ENCODE data around the gene ODF2. TPM values are rescaled to one million over a fixed set of nuclear protein-coding genes. Genes with fewer than 3 reads are reported as not detected.

Gene ODF2
- total and polyA plus RNA-seq, 4 donors: 13.4 to 34.4 (median 26.3) TPM

DNA sequence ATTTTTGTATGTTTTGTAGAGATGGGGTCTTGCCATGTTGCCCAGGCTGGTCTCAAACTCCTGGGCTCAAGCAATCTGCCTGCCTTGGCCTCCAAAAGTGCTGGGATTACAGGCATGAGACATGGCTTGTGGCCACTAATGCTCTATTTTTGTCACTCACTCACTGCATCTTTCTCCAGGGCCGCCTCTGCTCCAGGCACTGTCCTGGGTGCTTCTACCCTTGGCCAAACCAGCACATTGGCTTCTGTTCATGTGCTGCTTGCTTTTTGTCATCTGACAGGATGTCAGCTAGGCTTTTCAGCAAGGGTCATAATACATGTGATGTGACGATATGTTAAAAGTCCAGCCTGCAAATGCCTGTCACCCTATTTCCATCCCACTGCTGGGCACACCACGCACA lies 3.2 kb downstream of the ODF2 start:
- H3K9ac ChIP-seq (ENCODE audit: insufficient read depth in 1 of 2, low read length in 2 of 2): no peak overlapping the region
- H3K27me3 ChIP-seq (ENCODE audit: control insufficient read depth in 3 of 3, insufficient read depth in 3 of 3, low read length in 2 of 3): no peaks in the 10 kb centered on the region
- H3K27ac ChIP-seq (ENCODE audit: low read depth in 1 of 2, low read length in 1 of 2): no peak overlapping the region
- TF ChIP-seq, protein P1, sequence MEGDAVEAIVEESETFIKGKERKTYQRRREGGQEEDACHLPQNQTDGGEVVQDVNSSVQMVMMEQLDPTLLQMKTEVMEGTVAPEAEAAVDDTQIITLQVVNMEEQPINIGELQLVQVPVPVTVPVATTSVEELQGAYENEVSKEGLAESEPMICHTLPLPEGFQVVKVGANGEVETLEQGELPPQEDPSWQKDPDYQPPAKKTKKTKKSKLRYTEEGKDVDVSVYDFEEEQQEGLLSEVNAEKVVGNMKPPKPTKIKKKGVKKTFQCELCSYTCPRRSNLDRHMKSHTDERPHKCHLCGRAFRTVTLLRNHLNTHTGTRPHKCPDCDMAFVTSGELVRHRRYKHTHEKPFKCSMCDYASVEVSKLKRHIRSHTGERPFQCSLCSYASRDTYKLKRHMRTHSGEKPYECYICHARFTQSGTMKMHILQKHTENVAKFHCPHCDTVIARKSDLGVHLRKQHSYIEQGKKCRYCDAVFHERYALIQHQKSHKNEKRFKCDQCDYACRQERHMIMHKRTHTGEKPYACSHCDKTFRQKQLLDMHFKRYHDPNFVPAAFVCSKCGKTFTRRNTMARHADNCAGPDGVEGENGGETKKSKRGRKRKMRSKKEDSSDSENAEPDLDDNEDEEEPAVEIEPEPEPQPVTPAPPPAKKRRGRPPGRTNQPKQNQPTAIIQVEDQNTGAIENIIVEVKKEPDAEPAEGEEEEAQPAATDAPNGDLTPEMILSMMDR (IDR thresholded peaks at IDR 0.05; ENCODE audit: control extremely low read depth, extremely low read depth): no peak
- ATAC-seq (ENCODE audit: insufficient read depth, low FRiP score) (no peak), DNase-seq (no peak)
- 94 to 98% methylated on average over 3 of the region's 3 CpGs for WGBS, 2 donors
- peaks cover 6 to 30% (median 12%) of the 10 kb centered on the region in 4 donors for H3K36me3 ChIP-seq (ENCODE audit: control insufficient read depth in 4 of 4, insufficient read depth in 4 of 4, low read length in 4 of 4)
- H3K4me3 ChIP-seq: no peak overlapping the region
- H3K4me1 ChIP-seq (ENCODE audit: control insufficient read depth in 5 of 5, insufficient read depth in 5 of 5, low read length in 5 of 5): peaks cover 0 to 10% (median 4%) of the 10 kb centered on the region in 5 donors
- H3K9me3 ChIP-seq (ENCODE audit: control insufficient read depth in 4 of 4, insufficient read depth in 3 of 4, low read length in 3 of 4): no peaks in the 10 kb centered on the region

DNA sequence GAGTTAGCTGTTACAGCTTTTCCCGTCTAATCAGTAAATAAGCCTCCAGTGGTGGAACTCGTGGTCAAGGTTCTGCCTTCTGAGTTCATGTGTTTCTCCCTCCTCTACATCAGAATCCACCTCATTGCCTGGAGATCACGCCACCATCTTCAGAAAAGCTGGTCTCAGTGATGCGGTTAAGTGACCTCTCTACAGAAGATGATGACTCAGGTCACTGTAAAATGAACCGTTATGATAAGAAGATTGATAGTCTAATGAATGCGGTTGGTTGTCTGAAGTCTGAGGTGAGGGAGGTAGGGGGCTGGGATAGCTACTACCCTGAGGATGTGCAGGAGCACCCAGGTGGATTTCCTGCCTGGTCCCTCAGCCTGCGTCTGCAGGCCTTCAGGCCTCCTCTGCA lies 13.3 kb downstream of the ODF2 start:
- no peak for DNase-seq
- Histone ChIP-seq H3K27ac (ENCODE audit: low read depth in 1 of 2, low read length in 1 of 2) (no peak overlapping the region), H3K4me1 (ENCODE audit: control insufficient read depth in 5 of 5, insufficient read depth in 5 of 5, low read length in 5 of 5) (no peaks in the 10 kb centered on the region), H3K27me3 (ENCODE audit: control insufficient read depth in 3 of 3, insufficient read depth in 3 of 3, low read length in 2 of 3) (no peaks in the 10 kb centered on the region), H3K4me3 (no peak overlapping the region), H3K9ac (ENCODE audit: insufficient read depth in 1 of 2, low read length in 2 of 2) (no peak overlapping the region), H3K36me3 (ENCODE audit: control insufficient read depth in 4 of 4, insufficient read depth in 4 of 4, low read length in 4 of 4) (peaks cover 8 to 29% (median 11%) of the 10 kb centered on the region in 4 donors), H3K9me3 (ENCODE audit: control insufficient read depth in 4 of 4, insufficient read depth in 3 of 4, low read length in 3 of 4) (no peaks in the 10 kb centered on the region)
- TF ChIP-seq, protein P1 (IDR thresholded peaks at IDR 0.05; ENCODE audit: control extremely low read depth, extremely low read depth): no peak
- no peak for ATAC-seq (ENCODE audit: insufficient read depth, low FRiP score)
- 92 to 94% methylated on average over 7 of the region's 7 CpGs for WGBS, 2 donors

GRCh38 chr9:128470560-128470959 lies 14.8 kb downstream of the ODF2 start:
- Histone ChIP-seq H3K27ac (ENCODE audit: low read depth in 1 of 2, low read length in 1 of 2) (no peak overlapping the region), H3K27me3 (ENCODE audit: control insufficient read depth in 3 of 3, insufficient read depth in 3 of 3, low read length in 2 of 3) (no peaks in the 10 kb centered on the region), H3K4me1 (ENCODE audit: control insufficient read depth in 5 of 5, insufficient read depth in 5 of 5, low read length in 5 of 5) (no peaks in the 10 kb centered on the region), H3K4me3 (no peak overlapping the region), H3K9ac (ENCODE audit: insufficient read depth in 1 of 2, low read length in 2 of 2) (no peak overlapping the region), H3K36me3 (ENCODE audit: control insufficient read depth in 4 of 4, insufficient read depth in 4 of 4, low read length in 4 of 4) (peaks cover 8 to 29% (median 11%) of the 10 kb centered on the region in 4 donors), H3K9me3 (ENCODE audit: control insufficient read depth in 4 of 4, insufficient read depth in 3 of 4, low read length in 3 of 4) (no peaks in the 10 kb centered on the region)
- DNase-seq: peak in 1 of 3 donors; percentile 16
- TF ChIP-seq, protein P1 (IDR thresholded peaks at IDR 0.05; ENCODE audit: control extremely low read depth, extremely low read depth): no peak
- ATAC-seq (ENCODE audit: insufficient read depth, low FRiP score): no peak
- WGBS, 2 donors: 36 to 70% methylated on average over 5 of the region's 5 CpGs

GRCh38 chr9:128473104-128473503 lies 17.3 kb downstream of the ODF2 start:
- 90 to 99% methylated on average over 5 of the region's 5 CpGs for WGBS, 2 donors
- H3K9me3 ChIP-seq (ENCODE audit: control insufficient read depth in 4 of 4, insufficient read depth in 3 of 4, low read length in 3 of 4): no peaks in the 10 kb centered on the region
- no peaks in the 10 kb centered on the region for H3K27me3 ChIP-seq (ENCODE audit: control insufficient read depth in 3 of 3, insufficient read depth in 3 of 3, low read length in 2 of 3)
- TF ChIP-seq, protein P1 (IDR thresholded peaks at IDR 0.05; ENCODE audit: control extremely low read depth, extremely low read depth): no peak
- H3K4me3 ChIP-seq: no peak overlapping the region
- H3K27ac ChIP-seq (ENCODE audit: low read depth in 1 of 2, low read length in 1 of 2): no peak overlapping the region
- no peak for ATAC-seq (ENCODE audit: insufficient read depth, low FRiP score)
- H3K4me1 ChIP-seq (ENCODE audit: control insufficient read depth in 5 of 5, insufficient read depth in 5 of 5, low read length in 5 of 5): no peaks in the 10 kb centered on the region
- no peak for DNase-seq
- H3K9ac ChIP-seq (ENCODE audit: insufficient read depth in 1 of 2, low read length in 2 of 2): no peak overlapping the region
- peaks cover 6 to 27% (median 13%) of the 10 kb centered on the region in 4 donors for H3K36me3 ChIP-seq (ENCODE audit: control insufficient read depth in 4 of 4, insufficient read depth in 4 of 4, low read length in 4 of 4)
